ENCODE data around the gene G6PC3. TPM values are rescaled to one million over a fixed set of nuclear protein-coding genes. Genes with fewer than 3 reads are reported as not detected.

The G6PC3 gene
- total and polyA plus RNA-seq, 10 of the 15 experiments (the other 5 are each of a cell fraction or from before 2014, with no cell fraction given) = 13.0 to 93.7 (median 43.0) TPM

GRCh38 chr17:44024271-44024663 lies 46.3 kb upstream of the G6PC3 start (continued):
- TF ChIP-seq ETV6 (conservative IDR thresholded peaks at IDR 0.05 in 1 of 2, IDR thresholded peaks at IDR 0.05 in 1 of 2; ENCODE audit: borderline replicate concordance in 1 of 2, low read depth in 1 of 2) = no peak
- TF ChIP-seq PRDM15 (CRISPR knock-in tag; IDR thresholded peaks at IDR 0.05) = no peak
- TF ChIP-seq CHD1 (IDR thresholded peaks at IDR 0.05; ENCODE audit: low read depth, low read length) = no peak
- TF ChIP-seq TCF3 (IDR thresholded peaks at IDR 0.05; ENCODE audit: borderline replicate concordance, insufficient read depth, low read depth, low read length) = no peak

- ChIA-PET SMC1A (ENCODE audit: uncharacterized antibody, unreplicated experiment) (no interaction called here), CTCF (interaction anchor here (0.6 kb wide), 1 partner anchor 19 kb away, joined by 3 read pairs; no protein-coding TSS in a partner anchor), POLR2A (no interaction called here), RAD21 (ENCODE audit: unreplicated experiment) (no interaction called here)
- H2AFZ ChIP-seq (ENCODE audit: control insufficient read depth, low read depth, low read length) = no peak overlapping the region
- no peak for DNase-seq (ENCODE audit: low read depth, low spot score)
- intact Hi-C loops (cut with micrococcal nuclease; ENCODE audit: unreplicated experiment) (no loop called here), in situ Hi-C loops (cut with MboI) (loop anchor here (25.0 kb wide), 1 partner anchor 813 kb away; the partner anchor contains the start of gene TMEM106A)
- no peaks in the 10 kb centered on the region for H3K27me3 ChIP-seq (replicated peaks in 1 of 2; ENCODE audit: control insufficient read depth in 2 of 2, insufficient read depth in 2 of 2, low read length in 1 of 2)
- no peak overlapping the region for H3K27ac ChIP-seq (ENCODE audit: control insufficient read depth, insufficient read depth)
- TF ChIP-seq KLF5 (IDR thresholded peaks at IDR 0.05; ENCODE audit: partially characterized antibody) (no peak), ZBTB11 (CRISPR knock-in tag; IDR thresholded peaks at IDR 0.05) (no peak), EED (IDR thresholded peaks at IDR 0.05; ENCODE audit: low read depth) (no peak), CTCF (IDR thresholded peaks at IDR 0.05 in 2 of 3, conservative IDR thresholded peaks at IDR 0.05 in 1 of 3; ENCODE audit: control insufficient read depth in 2 of 3, extremely low read depth in 1 of 3, insufficient read depth in 1 of 3, low read depth in 3 of 3, low read length in 3 of 3) (no peak), GATAD2B (conservative IDR thresholded peaks at IDR 0.05; ENCODE audit: low read depth) (no peak), NBN (IDR thresholded peaks at IDR 0.05) (no peak), HDGF (IDR thresholded peaks at IDR 0.05) (no peak)
- ATAC-seq = no peak
- no peak for FAIRE-seq
- no peaks in the 10 kb centered on the region for H3K4me1 ChIP-seq (ENCODE audit: control insufficient read depth, insufficient read depth, low read length)
- no peak overlapping the region for H3K9ac ChIP-seq (ENCODE audit: control insufficient read depth, insufficient read depth, low read length)
- no TSS peak for BruUV-seq (replicated peaks)
- H3K36me3 ChIP-seq (ENCODE audit: control insufficient read depth in 2 of 2, insufficient read depth in 2 of 2, low read length in 1 of 2) = peaks cover 0 to 2% of the 10 kb centered on the region in 2 experiments; a peak in 3 of 4 replicates
- H3K4me2 ChIP-seq (ENCODE audit: control insufficient read depth, insufficient read depth) = no peak overlapping the region
- no peaks in the 10 kb centered on the region for H4K20me1 ChIP-seq (ENCODE audit: control insufficient read depth, insufficient read depth)
- no peak overlapping the region for H3K4me3 ChIP-seq
- H3K79me2 ChIP-seq (ENCODE audit: control insufficient read depth, insufficient read depth, low read length) = no peaks in the 10 kb centered on the region
- 86% methylated on average over 4 of the region's 4 CpGs for WGBS (ENCODE audit: insufficient coverage, insufficient replicate concordance, low lambda C conversion rate, missing lambda C conversion rate)
- H3K9me3 ChIP-seq (replicated peaks; ENCODE audit: control insufficient read depth, insufficient read depth, low read length) = no peaks in the 10 kb centered on the region
Measured at GRCh38 chr17:44024853-44025252, 45.7 kb upstream of the G6PC3 start.
